Left renal cortex interstitium (tissue), 4 donors: ENCODE data around the gene ITPKC. TPM values are rescaled to one million over a fixed set of nuclear protein-coding genes. Genes with fewer than 3 reads are reported as not detected.

Experiments used
- DNase-seq, 4 donors: peaks; one replicate each; pipeline ENCODE4 v3.0.0-alpha.2; 2013; ENCODE audit warnings: low read depth in 4 of 4, low spot score in 2 of 4, missing footprints in 1 of 4
- polyA plus RNA-seq, 4 donors: library from polyadenylated mRNA; unstranded; fragments of 120-200 nt; gene quantifications; one replicate each; pipeline ENCODE4 v1.2.1, GENCODE V29; 2013; ENCODE audit not compliant: insufficient read length in 4 of 4

ITPKC gene
- polyA plus RNA-seq, 4 donors: 12.4 to 16.6 (median 14.5) TPM

DNA sequence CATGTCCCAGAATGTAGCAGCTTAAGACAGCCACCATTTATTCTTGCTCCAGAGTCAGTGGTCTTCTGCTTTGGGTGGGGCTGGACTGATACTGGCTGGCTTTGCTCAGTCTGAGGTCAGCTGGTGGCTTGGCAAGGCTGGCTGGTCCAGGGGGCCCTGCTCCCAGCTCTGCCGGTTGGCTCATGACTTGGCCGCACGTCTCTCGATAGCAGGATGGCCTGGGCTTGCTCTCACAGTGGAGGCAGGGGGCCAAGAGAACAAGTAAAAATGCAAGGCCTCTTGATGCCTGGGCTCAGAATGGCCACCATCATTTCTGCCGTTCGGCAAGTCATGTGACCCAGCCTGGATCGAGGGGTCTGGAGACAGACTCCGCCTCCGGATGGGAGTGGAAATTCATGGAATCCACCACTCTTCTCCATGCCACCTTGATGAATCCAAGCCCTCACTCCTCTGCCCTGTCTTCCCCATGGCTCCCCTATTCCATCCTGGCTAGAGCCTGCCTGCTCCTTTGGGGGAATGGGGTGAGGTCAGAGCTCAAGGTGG, 20.3 kb downstream of the ITPKC start:
- no peak for DNase-seq

DNA sequence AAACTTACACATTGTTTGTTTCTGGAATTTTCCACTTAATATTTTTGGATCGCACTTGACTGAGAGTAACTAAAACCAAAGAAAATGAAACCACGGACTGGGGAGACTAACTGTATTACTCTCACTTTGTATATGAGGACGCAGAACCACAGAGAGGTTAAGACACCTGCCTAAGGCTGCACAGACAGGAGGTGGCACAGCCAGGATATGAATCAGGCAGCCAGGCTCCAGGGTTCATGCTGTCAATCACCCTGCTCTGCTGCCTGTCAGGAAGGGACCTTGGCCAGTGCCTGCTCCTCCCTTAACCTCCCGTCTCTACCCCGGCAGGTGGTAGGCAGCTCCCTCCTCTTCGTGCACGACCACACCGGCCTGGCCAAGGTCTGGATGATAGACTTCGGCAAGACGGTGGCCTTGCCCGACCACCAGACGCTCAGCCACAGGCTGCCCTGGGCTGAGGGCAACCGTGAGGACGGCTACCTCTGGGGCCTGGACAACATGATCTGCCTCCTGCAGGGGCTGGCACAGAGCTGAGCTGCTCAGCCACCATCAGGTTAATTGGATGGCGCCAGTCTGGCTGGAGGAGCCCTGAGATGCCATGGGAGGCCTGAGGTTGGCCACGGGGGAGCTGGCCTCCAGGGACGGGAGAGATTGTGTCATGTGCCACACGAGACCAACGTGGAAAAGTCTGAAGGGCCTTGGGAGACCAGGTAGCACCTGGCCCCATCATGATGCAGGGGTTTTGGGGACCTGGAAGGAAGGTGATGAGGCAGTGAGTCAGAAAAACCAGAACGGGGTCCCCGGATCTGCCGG, 22.3 kb downstream of the ITPKC start:
- DNase-seq: no peak

DNA sequence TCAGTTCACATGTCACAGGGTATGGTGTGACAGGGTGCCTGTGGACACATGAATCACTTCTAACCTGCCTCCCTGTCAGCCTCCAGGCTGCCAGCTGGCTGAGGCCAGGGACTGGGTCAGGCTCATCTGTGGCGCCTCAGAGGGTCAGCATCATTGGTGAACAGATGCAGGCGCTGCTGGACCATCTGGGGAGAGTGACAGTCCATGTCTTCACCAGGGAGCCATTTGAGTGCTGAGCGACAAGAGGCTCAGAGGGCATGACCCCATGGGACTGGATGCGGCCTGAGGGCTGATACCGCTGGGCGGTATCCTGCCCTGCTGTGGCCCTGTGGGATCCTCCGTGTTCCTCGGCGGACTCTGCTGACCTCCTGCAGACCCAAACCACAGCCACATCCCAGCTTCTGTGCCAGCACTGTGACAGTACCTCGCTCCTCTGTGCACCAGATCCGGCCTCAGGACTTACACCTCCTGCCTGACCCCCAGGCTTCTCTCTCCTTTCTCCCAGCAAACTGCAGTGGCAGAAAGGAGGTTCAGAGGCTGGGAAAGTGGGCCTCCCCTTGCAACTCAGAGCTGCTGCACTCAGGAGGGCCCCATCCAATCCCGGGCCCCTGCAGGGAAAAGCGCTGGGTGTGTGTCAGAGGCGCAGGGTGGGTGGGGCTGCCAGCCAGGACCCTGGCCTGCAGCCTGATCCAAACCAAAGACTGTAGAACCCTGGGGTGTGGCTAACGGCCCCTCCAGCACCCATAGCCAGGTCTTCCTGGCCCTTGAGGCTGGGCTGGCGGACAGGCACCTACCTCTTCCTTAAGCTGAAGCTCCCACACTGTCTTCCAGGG, 23.2 kb downstream of the ITPKC start:
- no peak for DNase-seq

DNA sequence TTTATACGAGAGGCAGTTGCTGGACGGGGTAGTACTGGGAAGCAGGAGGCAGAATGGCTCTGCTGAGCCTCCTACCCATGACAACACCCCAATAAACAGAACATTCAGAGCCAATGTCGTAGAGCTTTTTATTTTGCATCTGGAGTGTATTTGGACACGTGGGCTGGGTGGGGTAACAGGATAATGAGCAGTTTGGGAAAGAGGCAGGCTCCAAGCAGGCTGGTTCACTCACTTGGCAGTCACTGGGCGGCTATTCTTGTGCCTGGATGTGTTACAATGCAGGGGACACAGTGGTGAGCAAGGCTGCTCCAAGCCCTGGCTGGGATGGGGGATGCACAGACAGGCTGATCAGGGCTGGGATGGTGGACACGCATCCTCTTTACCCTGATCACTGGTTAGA, 23.8 kb downstream of the ITPKC start:
- no peak for DNase-seq

DNA sequence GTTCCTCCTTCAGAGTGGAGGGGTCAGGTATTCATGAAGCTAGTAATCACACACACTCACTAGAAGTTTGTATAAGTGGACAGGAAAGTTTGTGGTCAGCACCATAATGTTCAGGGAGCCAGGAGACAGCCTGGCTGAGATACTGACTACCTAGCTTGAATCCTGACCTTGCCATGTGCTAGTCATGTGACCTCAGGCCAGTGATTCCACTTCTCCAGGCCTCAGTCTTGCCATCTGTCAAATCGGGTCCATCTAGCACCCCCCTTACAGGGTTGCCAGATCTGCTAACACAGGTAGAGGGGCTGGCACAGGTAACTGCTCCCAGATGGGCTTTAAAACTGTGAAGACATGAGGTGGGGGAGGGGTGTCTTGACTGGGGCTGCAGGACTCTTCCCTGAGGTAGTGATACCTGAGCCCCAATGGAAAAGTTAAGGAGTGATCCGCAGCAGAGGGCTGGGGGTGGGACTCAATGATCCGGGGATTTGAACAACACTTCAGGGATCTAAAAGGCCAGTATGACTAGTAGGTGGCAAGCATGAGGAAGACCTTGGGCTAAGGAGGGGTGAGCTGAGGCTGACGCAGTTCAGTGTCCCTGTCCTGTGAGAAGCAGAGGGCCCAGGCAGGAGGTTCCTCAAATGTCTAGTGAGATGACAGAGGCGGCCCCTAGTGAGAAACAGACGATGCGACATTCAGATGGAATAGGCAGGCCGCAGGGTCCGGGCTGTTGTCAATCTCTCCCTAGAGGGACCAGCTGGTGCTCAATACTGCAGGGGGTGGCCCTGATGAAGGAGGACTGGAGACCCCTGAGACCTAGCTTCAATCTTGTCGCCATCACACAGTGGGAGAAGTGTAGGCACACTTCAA, 24.8 kb downstream of the ITPKC start:
- no peak for DNase-seq

DNA sequence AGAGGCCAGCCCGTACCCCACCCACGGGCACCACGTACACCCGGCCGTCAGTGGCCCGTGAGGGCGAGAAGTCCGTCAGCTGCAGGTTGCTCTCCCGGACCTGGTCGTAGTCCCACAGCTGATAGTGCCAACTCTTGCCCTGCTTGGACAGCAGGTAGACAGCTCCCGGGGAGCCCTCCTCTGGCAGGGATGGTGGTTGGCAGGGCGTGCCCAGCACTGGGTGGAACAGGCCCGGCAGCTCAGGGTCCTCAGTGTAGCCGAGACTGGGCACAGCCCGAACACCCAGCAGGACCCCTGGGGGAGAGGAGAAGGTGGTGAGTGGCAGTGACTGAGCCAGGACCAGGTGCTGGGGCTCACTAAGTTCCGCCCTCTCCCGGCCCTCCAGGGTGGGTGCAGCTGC, 25.6 kb downstream of the ITPKC start:
- DNase-seq: no peak

DNA sequence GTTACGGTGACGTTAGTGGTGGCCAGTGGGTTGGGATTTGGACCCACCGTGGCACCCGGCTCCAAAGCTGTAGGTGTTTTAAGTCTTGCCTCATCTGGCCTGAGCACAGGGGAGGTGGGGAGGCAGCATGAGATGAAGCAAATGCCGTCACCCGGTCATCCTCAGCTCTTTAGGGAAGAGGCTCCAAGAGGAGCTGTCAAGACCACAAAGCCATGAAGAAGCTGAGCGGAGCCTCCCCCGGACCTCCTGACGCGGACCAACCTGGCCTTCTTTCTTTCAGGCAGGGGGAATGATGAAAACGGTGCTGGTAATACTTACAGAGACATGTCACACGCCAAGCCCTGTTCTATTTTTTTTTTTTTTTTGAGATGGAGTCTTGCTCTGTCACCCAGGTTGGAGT, 26.0 kb downstream of the ITPKC start:
- no peak for DNase-seq

DNA sequence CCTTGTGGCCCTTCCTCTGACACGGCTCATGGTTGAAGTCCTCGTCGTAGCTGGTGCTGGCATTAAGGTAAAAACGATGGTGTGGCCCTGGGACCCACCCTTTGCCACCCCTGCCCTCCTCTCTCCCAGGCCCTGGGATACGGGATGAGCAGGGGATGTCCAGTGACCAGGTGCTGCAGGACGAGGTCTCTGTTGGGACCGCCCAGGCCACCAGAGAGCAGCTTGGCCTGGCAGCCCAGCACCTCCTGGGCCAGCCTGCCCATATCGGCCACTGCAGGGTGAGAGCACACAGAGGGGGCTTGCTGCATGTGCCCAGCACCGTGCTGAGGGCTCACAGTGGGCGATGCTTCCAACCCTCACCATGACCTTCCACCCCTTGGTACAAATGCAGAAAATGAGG, 27.0 kb downstream of the ITPKC start:
- DNase-seq: no peak

DNA sequence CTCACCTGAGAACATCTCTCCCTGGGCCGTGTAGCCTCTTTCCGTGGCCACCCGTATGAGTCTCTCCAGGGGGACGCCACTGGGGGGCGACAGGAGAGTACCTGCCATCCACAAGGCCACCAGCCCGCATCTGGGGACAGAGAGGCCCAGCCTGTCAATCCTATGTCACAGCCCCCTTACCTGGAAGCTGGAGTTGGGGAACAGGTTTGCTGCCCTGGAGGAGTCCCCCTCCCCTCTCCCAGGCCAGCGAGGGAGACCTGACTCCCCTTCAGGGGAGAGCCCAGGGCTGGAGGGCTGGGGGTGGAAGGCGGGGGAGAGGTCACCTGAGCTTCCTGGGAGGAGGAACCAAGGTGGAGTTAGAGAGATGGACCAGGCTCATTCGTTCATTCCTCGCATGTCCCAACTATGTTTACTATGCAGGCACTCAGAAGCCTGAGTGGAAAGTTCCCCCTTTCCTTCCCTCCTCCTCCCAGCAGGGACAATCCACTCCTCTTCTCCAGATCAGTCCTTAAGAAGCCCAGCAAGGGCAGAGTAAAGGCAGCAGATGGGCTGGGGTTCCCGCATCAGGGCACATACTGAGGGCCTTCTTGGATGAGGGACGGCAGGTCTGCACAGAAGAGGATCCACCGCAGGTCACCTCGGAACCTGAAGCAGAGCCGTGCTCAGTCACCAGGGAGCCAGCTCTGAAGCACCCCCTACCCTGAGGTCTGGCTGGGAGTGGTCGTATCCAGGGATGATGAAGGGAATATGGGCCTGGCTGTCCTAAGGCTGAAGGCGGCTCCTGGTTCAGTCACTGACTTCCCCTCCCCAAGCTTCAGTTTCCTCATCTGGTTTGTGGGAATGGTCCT, 27.9 kb downstream of the ITPKC start:
- no peak for DNase-seq

DNA sequence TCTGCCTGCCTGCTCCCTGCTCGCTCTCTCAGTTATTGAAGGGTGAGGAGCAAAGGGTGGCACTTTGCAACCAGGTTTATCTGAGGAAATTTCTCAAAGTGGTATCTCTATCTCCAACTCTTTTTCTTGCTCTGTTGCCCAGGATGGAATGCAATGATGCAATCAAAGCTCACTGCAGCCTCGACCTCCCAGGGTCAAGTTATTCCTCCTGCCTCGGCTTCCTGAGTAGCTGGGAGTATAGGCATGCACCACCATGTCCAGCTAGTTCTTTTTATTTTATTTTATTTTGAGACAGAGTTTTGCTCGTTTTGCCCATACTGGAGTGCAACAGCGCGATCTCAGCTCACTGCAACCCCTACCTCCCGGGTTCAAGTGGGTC, 28.5 kb downstream of the ITPKC start:
- no peak for DNase-seq

DNA sequence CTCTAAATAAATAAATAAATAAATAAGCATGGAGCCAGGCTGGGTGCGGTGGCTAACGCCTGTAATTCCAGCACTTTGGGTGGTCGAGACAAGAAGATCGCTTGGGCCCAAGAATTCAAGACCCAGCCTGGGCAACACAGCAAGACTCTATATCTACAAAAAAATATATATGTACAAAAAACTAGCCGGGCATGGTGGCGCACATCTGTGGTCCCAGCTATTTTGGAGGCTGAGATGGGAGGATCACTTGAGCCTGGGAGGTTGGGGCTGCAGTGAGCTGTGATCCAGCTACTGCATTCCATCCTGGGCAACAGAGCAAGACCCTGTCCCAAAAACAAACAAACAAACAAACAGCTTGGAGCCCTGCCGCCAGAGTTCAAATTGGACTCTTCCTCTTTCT, 30.6 kb downstream of the ITPKC start:
- no peak for DNase-seq

DNA sequence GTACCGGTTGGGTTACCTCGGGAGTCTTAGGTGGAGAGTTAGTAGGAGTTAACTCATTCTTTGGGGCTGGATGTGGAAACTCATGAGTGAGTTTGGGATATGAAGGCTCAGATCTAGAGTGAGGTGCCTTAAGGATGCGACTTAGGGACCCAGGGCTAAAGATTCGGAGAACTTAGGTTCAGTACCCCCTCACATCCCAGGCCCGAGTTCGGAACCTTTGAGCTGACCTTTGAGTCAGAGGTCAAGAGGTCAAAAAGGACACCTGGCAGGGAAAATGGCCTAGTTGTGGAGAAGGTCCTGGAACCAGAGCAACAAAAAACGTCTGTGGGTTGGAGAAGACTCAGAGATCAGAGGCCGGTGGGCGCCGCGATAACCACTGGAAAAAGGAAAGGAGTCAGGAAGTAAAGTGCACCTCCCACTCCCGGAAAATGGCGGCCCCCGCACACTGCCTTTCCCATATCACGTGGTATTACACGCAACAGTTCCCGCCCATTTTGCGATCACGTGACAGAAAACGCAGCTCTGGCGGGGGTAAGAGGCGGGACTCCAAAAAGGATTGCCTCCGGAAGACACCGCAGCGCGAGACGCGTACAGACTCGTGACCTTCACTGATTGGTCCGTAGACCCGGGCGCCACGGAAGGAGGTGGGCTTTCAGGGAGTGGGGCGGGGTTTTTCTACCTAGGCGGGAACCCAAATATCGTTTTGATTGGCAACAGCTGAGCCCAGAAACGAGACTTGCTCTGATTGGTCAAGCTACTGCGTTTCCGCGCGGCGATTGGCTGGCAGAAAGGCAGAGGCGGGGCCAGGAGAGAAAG, 33.4 kb downstream of the ITPKC start, which contains the start of gene ACTMAP:
ACTMAP (minus strand) TSS at position 420 of the 816 bp plus-strand sequence. CDS start 674 bp downstream, outside the sequence.
- DNase-seq: peak; percentile 99 to 100 (median 100)

DNA sequence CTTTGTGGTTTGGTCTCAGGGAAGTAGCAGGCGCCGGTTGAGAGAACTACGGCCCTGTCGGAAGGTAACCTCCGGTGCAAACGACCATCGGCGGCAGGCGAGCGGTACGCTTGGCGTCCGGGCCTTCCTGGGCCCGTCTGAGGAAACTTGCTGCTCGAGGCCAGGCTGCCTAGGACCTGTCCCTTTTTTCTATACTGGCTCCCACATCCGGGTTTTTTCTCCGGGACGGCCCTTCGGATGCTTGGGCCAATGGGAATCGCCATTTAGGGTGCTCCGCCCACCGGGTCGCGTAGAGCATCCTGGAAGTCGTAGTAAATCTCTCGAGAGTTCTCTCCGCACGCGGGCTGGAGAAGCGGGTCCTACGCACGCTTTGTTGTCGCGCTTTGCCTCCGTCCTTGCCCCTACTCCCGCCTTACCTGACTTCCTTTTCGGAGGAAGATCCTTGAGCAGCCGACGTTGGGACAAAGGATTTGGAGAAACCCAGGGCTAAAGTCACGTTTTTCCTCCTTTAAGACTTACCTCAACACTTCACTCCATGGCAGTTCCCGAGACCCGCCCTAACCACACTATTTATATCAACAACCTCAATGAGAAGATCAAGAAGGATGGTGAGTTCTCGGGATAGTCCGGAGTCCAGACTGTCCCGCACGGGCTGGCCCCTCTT, 34.1 kb downstream of the ITPKC start, which contains the start of gene SNRPA:
SNRPA (plus strand) TSS at position 330 of the 664 bp plus-strand sequence; CDS start at position 536, 206 bp downstream.
- peak in 3 of 4 donors; percentile 98 to 99 (median 99) for DNase-seq

DNA sequence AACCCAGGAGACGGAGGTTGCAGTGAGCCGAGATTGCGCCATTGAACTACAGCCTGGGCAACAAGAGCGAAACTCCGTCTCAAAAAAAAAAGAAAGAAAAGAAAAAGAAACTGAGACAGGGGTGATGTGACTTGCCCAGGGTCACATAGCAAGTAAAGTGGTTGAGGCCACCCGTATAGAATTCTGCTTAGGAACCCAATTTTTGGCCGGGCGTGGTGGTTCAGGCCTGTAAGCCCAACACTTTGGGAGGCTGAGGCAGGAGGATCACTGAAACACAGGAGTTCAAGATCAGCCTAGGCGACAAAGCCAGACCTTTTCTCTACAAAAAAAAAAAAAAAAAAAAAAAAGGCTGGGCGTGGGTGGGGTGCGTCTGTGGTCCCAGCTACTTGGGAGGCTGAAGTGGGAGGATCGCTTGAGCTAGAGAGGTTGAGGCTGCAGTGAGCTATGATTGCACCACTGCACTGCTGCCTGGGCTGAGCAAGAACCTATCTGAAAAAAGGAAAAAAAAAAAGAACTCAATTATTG, 35.4 kb downstream of the ITPKC start:
- no peak for DNase-seq

DNA sequence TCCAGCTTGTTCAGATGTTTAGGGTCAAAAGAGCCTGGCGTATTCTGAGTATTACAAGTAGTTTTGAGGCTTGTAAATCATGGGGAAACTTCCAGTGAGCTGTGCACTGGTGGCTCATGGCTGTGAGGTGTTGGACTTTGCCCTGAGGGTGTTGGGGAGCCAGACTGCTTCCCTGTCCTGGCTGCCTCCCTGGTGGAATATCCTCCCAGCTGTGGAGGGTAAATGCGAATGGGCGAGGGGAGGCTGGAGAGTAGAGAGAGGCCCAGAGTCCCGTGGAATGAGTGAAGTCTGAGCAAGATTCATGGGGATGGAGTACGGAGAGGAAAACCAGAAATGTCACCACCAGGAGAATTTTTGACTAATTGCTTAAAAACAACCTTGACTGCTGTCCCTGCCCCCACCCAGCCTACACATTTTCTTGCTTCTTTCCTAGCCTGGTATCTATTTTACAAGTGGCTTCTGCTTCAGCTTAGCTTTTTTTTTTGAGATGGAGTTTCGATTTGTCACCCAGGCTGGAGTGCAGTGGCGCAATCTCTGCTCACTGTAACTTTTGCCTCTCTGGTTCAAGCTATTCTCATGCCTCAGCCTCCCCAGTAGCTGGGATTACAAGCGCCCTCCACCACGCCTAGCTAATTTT, 37.8 kb downstream of the ITPKC start:
- DNase-seq: no peak

DNA sequence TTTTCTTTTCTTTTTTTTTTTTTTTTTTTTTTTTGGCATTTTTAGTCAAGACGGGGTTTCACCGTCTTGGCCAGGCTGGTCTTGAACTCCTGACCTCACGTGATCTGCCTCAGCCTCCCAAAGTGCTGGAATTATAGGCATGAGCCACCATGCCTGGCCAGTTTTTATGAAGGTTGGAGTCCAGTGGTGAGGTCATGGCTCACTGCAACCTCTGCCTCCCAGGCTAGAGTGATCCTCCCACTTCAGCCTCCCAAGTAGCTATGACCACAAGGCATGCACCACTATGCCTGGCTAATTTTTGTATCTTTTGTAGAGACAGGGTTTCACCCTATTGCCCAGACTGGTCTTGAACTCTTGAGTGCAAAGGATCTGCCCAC, 38.3 kb downstream of the ITPKC start:
- DNase-seq: no peak

DNA sequence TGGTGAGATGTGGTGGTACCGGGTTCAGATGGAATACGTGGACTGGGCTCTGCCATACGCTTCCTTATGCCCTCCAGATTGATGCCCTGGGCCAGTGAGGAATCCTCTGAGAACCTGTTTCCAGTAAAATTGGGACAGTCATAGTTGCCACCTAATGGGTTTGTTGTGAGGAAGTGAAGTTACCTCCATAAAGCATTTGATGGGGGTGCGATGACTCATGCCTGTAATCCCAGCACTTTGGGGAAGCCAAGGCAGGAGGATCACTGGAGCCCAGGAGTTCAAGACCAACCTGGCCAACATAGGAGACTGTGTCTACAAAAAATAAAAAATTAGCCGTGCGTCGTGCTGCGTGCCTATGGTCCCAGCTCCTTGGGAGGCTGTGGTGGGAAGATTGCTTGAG, 38.9 kb downstream of the ITPKC start:
- DNase-seq: no peak
